ENCODE data around the gene TCHH. TPM values are rescaled to one million over a fixed set of nuclear protein-coding genes. Genes with fewer than 3 reads are reported as not detected.
A peak's percentile ranks its signal among the peaks of the same experiment; 100 is the strongest.

The TCHH gene
- total RNA-seq, 4 donors from 2014 or later: under 0.01 to 0.50 (median 0.11) TPM; not detected in 1

DNA sequence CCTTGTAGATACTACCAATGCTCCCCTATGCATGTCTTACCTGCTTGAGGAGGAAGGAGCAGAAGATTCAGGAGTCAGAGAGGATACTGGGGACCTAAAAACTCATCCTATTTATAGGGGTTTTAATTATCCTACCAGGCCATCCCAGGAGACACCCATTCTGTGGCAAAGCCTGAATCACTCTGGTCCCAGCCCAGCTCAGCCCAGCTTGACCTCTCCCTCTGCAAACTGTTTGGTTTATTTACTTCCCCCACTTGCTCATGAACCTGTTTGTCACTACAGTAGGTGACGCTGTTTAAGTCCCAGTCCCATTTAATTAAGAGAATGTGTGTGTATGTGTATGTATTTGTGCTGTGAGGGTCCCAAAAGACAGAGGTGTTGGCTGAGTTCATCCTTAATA, 43.9 kb upstream of the TCHH start, which contains the start of gene RPTN:
TSS of gene RPTN (minus strand) at position 85 of the 400 bp plus-strand sequence. CDS start 1,339 bp downstream, outside the sequence.
- intact Hi-C loops (cut with DNase I): no loop called here
- H3K27ac ChIP-seq (replicated peaks in 1 of 4): no peak within 1 kb of the TSS

DNA sequence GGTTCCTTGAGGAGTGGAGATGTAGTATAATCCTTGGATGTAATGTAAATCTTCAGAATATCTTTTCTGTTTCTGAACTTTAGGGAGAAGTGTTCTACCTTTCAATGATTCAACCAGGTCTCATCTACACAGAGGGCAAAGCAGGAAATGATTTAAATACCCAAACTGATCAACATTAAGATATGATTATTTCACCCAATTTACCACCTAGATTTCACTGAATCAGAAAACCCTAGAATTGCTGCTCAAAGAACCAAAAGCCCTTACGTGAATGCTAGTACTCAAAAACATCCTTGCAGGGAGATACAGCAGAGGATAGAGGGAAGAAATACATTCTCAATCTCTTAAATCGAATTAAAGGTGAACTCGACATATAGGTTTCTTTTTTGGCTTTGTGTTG, 38.8 kb upstream of the TCHH start:
- Histone ChIP-seq H3K27me3 (no peaks in the 10 kb centered on the region), H3K4me1 (no peaks in the 10 kb centered on the region), H3K4me3 (no peak overlapping the region), H3K9me3 (peaks cover 0 to 1% (median 0%) of the 10 kb centered on the region in 4 donors), H3K27ac (replicated peaks in 1 of 4) (no peak overlapping the region), H3K36me3 (no peaks in the 10 kb centered on the region)
- DNase-seq (ENCODE audit: extremely low spot score): no peak
- intact Hi-C loops (cut with DNase I): no loop called here
- TF ChIP-seq, protein P1, sequence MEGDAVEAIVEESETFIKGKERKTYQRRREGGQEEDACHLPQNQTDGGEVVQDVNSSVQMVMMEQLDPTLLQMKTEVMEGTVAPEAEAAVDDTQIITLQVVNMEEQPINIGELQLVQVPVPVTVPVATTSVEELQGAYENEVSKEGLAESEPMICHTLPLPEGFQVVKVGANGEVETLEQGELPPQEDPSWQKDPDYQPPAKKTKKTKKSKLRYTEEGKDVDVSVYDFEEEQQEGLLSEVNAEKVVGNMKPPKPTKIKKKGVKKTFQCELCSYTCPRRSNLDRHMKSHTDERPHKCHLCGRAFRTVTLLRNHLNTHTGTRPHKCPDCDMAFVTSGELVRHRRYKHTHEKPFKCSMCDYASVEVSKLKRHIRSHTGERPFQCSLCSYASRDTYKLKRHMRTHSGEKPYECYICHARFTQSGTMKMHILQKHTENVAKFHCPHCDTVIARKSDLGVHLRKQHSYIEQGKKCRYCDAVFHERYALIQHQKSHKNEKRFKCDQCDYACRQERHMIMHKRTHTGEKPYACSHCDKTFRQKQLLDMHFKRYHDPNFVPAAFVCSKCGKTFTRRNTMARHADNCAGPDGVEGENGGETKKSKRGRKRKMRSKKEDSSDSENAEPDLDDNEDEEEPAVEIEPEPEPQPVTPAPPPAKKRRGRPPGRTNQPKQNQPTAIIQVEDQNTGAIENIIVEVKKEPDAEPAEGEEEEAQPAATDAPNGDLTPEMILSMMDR (IDR thresholded peaks at IDR 0.05): no peak
- no peak for TF ChIP-seq POLR2A (IDR thresholded peaks at IDR 0.05; ENCODE audit: low read depth)
- no peak for TF ChIP-seq EP300 (IDR thresholded peaks at IDR 0.05)
- TF ChIP-seq POLR2AphosphoS5 (IDR thresholded peaks at IDR 0.05): no peak
- whole genome bisulfite sequencing: 71% methylated on average over 3 of the region's 3 CpGs

More for the DNA sequence above, 43.9 kb upstream of the TCHH start, which contains the start of gene RPTN:
- Histone ChIP-seq H3K27me3 (no peaks in the 10 kb centered on the region), H3K4me1 (peaks cover 0 to 6% (median 0%) of the 10 kb centered on the region in 4 donors), H3K4me3 (no peak within 1 kb of the TSS), H3K9me3 (no peaks in the 10 kb centered on the region), H3K36me3 (no peaks in the 10 kb centered on the region)
- TF ChIP-seq POLR2AphosphoS5 (IDR thresholded peaks at IDR 0.05) (no peak), EP300 (IDR thresholded peaks at IDR 0.05) (no peak), POLR2A (IDR thresholded peaks at IDR 0.05; ENCODE audit: low read depth) (no peak)
- TF ChIP-seq, protein P1 (IDR thresholded peaks at IDR 0.05): no peak
- DNase-seq (ENCODE audit: extremely low spot score): no peak
- WGBS: 75% methylated on average over 1 of the region's 1 CpG

DNA sequence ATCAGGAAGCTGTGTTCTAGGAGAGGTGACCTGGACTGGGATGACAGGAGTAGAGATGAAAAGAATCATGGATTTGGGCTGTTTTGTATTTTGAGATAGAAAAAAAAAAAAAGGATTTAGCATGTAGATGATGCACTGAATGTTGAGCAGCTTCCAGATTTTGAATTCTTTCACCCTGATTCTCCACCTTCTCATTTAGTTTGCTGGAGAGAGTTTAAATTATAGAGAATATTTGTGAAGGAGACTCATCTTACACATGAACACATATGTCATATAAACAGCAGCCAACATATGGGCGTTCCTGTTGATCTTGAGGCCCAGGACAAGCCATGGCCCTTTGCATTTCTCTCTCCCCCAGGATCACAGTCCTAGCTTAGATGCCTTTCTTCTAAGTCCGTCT, 36.4 kb upstream of the TCHH start:
- H3K27me3 ChIP-seq: peaks cover 0 to 8% (median 0%) of the 10 kb centered on the region in 4 donors
- H3K9me3 ChIP-seq: peaks cover 0 to 18% (median 16%) of the 10 kb centered on the region in 4 donors
- DNase-seq (ENCODE audit: extremely low spot score): no peak
- H3K36me3 ChIP-seq: no peaks in the 10 kb centered on the region
- TF ChIP-seq POLR2A (IDR thresholded peaks at IDR 0.05; ENCODE audit: low read depth) (no peak), EP300 (IDR thresholded peaks at IDR 0.05) (no peak), POLR2AphosphoS5 (IDR thresholded peaks at IDR 0.05) (no peak)
- TF ChIP-seq, protein P1 (IDR thresholded peaks at IDR 0.05): no peak
- H3K4me3 ChIP-seq: no peak overlapping the region
- H3K4me1 ChIP-seq: no peaks in the 10 kb centered on the region
- WGBS: 60% methylated on average over 2 of the region's 2 CpGs
- H3K27ac ChIP-seq (replicated peaks in 1 of 4): no peak overlapping the region
- intact Hi-C loops (cut with DNase I): no loop called here

DNA sequence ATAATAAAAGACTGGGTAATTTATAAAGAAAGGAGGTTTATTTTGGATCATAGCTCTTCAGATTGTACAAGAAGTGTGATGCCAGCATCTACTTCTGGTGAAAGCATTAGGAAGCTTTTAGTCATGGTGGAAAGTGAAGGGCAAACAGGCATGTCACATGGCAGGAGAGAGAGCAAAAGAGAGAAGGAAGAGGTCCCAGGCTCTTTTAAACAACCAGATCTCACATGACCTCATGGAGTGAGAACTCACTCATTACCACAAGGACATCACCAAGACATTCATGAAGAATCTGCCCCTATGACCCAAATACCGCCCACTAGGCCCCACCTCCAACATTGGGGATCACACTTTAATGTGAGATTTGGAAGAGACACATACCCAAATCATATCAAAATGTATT, 33.7 kb upstream of the TCHH start:
- TF ChIP-seq POLR2A (IDR thresholded peaks at IDR 0.05; ENCODE audit: low read depth) (no peak), EP300 (IDR thresholded peaks at IDR 0.05) (no peak), POLR2AphosphoS5 (IDR thresholded peaks at IDR 0.05) (no peak)
- TF ChIP-seq, protein P1 (IDR thresholded peaks at IDR 0.05): no peak
- intact Hi-C loops (cut with DNase I): no loop called here
- WGBS: 62% methylated on average over 1 of the region's 1 CpG
- H3K27me3 ChIP-seq: peaks cover 0 to 16% (median 0%) of the 10 kb centered on the region in 4 donors
- H3K4me1 ChIP-seq: no peaks in the 10 kb centered on the region
- no peaks in the 10 kb centered on the region for H3K36me3 ChIP-seq
- peaks cover 0 to 18% (median 16%) of the 10 kb centered on the region in 4 donors for H3K9me3 ChIP-seq
- no peak overlapping the region for H3K27ac ChIP-seq (replicated peaks in 1 of 4)
- H3K4me3 ChIP-seq: no peak overlapping the region
- peak; percentile 47 for DNase-seq (ENCODE audit: extremely low spot score)

DNA sequence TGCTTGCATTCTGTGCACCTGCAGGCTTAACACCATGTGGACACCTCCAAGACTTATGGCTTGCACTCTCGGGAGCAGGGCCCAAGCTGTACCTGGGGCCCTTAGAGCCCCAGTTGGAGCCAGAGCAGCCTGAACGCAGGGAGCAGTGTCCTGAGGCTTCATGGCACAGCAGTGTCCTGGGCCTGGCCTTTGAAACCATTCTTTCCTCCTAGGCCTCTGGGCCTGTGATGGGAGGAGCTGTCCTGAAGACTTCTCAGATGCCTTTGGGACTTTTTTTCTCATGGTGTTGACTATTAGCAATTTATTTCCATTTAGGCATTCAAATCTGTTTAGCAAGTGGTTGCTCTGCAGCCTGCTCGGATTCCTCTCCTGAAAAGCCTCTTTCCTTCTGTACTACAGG, 32.8 kb upstream of the TCHH start:
- no peaks in the 10 kb centered on the region for H3K4me1 ChIP-seq
- peaks cover 0 to 16% (median 0%) of the 10 kb centered on the region in 4 donors for H3K27me3 ChIP-seq
- WGBS: 69% methylated on average over 3 of the region's 3 CpGs
- DNase-seq (ENCODE audit: extremely low spot score): peak; percentile 64
- H3K36me3 ChIP-seq: no peaks in the 10 kb centered on the region
- TF ChIP-seq POLR2A (IDR thresholded peaks at IDR 0.05; ENCODE audit: low read depth) (no peak), POLR2AphosphoS5 (IDR thresholded peaks at IDR 0.05) (no peak), EP300 (IDR thresholded peaks at IDR 0.05) (no peak)
- TF ChIP-seq, protein P1 (IDR thresholded peaks at IDR 0.05): no peak
- H3K4me3 ChIP-seq: no peak overlapping the region
- intact Hi-C loops (cut with DNase I): no loop called here
- H3K9me3 ChIP-seq: peaks cover 0 to 18% (median 16%) of the 10 kb centered on the region in 4 donors
- no peak overlapping the region for H3K27ac ChIP-seq (replicated peaks in 1 of 4)
